Measurements from ENCODE around the gene FGF3.

FGF3 gene

GRCh38 chr11:69823641-69824265 lies 4.5 kb upstream of the FGF3 start:
- no peak for DNase-seq

DNA sequence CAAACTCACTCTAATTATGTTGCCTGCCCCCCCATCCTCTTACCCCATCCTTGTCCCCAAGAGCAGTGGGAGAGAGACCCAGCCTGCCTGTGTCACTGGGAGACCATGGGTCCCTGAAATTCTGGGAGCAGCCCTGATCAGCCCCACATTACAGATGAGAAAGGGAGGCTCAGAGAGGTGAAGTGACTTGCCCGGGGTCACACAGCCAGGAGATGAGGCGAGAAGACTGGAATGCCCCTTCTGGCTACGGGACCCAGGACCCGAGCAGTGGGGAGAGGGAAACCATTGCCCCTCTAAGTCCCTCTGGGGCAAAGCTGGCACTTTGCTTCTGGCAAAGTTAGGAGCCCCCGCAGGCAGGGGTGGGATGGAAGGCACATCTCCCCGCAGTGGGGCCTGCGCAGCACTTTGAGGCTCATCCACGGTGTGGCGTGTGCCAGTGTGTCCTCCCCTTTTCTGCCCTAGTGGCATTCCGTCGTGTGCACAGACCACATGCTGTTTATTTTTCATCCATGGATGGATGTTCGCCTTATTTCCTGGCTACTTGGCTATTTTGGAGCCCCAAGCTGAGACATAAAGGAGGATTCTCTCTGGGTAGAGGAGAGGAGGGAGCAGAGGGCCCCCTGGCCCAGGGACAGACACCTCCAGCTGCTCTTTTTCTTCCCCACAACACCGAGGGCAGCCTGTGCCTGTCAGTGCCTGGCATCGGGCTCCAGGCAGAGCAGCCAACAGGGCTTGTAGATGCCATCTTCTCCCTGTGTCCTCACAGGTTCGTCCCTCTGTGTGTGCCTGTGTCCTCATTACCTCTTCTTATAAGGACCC lies 3.7 kb upstream of the FGF3 start:
- no peak for DNase-seq

DNA sequence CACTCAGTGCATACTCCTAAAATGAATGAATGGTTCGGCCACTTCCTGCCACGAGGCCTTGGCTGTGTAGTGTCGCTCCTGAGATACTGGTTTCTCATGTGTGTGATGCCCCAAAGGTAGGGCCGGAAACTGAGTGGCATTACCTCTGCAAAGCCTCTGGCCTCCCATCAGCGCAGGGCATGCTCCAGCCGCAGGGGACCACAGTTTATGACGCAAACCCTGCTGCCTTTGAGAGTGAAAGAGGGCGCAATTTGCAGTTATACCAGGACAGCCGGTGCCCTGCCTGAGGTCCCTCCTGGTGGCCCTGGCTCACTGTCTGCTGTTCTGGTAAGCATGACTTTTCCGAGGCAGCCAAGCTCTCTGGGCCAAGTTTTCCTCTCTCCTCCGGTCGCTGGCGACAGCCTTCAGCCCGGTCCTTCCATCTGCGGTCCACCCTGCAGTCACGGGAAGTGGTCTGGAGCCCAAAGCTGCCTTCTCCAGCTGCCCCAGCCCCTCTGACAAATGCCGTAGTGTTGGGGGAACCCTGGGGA lies 2.4 kb upstream of the FGF3 start:
- no peak for DNase-seq

DNA sequence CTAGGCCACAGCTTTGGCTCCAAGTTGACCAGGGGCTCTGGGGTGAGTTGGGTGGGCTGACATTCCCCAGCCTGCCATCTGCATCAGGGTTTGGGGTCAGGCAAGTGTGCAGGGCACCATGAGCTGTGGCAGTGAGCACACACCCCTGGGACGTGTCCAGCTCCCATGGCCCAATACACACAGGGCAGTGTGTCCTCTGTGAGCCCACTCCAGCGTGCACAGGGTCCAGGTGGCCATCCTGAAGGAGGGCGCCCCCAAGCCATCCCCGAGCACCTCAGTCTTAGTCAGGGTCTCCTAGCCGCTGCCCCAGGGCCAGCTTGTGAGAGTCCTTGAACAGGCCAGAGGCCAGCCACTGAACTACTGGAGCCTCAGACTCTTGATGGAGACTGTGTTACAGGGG lies 1.2 kb upstream of the FGF3 start:
- no peak for DNase-seq

GRCh38 chr11:69819541-69820070 lies 390 bp upstream of the FGF3 start:
- no peak for DNase-seq

GRCh38 chr11:69818231-69818602 lies 999 bp downstream of the FGF3 start:
- no peak for DNase-seq

DNA sequence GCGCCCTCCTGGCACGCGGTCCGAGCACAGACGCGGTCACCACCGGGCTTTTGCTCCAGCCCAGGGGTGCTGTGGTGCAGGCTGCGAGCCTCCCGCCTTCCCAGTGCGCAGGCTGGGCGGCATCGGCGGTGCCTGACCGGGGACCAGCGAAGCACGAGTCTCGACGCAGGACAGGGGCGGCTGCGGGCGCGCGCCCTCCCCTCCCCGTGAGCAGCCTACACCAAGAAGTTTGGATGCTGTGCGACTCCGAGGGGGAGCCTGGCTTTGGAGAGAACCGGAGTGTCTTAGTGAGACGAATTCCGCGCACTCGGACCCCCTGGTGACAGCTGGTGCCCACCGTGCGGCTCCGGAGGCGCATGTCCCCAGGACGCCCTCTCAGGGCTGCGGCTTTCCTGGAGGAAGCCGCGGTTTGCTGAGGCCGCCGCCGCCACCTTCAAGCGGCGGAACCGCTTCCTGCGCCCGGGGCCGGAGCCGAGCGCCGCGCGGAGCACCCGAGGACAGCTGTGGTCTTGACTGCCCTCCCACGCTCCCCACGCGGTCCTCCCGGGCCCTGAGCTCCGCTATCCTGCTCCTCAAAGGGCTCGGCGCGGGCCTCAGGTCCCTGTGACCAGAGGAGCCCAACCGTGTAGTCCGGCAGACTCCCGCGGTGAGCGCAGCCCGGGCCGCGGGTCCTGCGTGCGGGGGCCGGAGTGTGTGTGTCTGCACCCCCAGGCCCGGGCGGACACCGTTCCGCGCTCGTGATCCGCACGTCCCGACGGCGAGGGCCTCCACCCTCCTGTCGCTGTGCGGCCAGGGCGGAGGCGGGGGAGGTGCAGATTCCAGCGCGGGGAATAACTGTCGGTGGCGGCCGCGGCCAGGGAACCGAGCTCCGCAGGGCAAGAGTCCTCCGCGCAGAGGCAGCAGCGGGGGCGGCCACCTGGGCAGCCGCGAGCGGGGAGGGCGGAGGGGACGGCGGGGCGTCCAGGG lies 1.7 kb downstream of the FGF3 start:
- DNase-seq = no peak

GRCh38 chr11:69816671-69817070 lies 2.5 kb downstream of the FGF3 start:
- no peak for DNase-seq

GRCh38 chr11:69815973-69816372 lies 3.2 kb downstream of the FGF3 start:
- no peak for DNase-seq

DNA sequence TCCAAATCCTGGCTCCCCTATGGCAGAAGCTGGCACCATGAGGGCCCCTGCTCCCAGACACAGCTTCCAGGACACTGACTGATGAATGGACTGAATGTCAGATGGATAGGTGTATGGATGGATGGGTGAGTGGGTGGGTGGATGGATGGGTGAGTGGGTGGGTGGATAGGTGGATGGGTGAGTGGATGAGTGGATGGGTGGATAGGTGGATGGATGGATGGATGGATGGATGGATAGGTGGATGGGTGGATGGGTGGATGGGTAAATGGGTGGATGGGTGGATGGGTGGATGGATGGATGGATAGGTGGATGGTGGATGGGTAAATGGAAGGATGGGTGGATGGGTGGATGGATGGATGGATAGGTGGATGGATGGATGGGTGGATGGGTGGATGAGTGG lies 4.3 kb downstream of the FGF3 start:
- no peak for DNase-seq

GRCh38 chr11:69814411-69814810 lies 4.8 kb downstream of the FGF3 start:
- no peak for DNase-seq

DNA sequence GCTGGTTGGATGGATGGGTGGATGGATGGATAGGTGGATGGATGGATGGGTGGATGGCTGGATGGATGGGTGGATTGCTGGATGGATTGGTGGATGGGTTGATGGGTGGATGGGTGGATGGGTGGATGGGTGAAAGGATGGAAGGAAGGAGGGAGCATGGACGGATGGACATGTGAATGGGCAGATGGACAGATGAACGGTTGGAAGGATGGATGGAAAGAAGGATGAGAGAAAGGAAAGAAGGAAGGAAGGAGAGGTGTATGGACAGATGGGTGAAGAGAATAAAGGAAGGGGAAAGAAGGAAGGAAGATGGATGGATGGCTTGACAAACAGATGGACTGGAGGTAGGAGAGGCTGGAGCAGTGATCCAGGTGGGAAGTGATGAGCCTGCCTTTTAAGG lies 5.4 kb downstream of the FGF3 start:
- DNase-seq = no peak

GRCh38 chr11:69812946-69813345 lies 6.3 kb downstream of the FGF3 start:
- no peak for DNase-seq

- DNase-seq = no peak
These were observed 7.0 kb downstream of the FGF3 start for GRCh38 chr11:69812256-69812655.

DNA sequence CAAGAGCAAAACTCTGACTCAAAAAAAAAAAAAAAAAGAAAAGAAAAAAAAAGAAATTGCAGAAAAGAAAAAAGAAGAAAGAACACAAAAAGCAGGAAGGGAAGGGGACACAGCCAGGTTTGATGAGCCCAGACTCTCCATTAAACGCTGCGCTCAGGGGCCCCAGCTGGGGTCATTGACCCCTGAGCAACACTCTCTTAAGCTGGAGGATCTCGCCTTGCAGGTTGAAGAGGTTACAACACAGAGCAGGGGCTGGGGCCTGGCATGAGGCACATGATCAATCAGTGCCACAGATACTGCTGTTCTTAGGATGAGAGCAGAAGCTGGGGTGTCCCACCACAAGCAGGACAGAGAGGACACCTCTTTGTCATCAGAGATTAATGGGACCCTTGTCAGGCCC lies 7.8 kb downstream of the FGF3 start:
- no peak for DNase-seq

GRCh38 chr11:69810289-69811118 lies 8.7 kb downstream of the FGF3 start:
- no peak for DNase-seq

DNA sequence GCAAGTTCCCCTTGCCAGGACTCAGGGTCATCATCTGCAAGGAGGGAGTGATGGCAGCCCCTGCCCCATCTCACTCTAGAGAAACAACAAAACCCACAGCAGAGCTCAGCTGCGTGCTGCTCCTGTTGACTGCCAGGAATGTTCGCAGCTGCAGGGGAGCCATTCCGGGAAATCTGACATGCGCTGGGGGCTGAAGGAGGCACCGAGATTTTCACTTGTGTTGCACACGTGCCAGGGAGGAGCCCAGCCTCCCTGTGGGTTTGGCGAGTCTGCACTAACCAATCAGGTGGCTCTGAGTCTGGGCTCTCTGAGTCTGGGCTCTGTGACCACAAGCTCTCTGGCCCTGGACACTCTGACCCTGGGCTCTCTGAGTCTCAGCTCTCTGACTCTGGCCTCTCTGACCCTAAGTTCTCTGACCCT lies 10.5 kb downstream of the FGF3 start:
- no peak for DNase-seq

DNA sequence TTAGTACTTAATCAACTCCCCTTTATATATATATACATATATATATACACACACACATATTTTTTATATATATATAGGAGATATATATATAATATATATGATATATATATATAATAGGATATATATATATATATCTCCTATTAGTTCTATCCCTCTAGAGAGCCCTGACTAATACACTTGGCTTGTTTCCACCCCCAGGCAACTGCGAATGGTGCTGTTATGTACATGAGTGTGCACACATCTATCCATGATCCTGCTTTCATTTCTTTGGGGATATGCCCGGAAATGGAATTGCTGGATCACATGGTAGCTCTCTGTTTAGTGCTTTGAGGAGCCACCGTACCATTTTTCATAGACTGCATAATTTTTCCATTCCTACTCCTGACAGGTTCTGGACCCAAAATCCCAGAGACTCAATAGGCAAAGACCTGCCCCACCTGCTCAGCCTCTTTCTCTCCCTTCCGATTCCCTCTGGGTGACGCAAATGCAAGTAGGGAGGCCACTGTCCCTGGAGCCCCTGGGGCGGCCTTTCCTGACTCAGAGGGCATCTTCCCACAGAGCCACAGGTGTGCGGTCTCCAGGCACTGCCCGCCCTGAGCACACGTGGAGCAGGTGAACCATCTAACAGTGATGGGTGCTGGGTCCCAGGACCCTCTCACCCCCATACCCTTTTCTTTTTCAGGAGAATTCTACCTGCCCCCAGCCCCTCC lies 12.0 kb downstream of the FGF3 start:
- no peak for DNase-seq

- no peak for DNase-seq
These were observed 14.3 kb downstream of the FGF3 start for GRCh38 chr11:69804769-69805508.

- DNase-seq = no peak
These were observed 15.5 kb downstream of the FGF3 start for GRCh38 chr11:69803604-69804218.
